ENCODE results near the gene LRRC58.
A peak's percentile ranks its signal among the peaks of the same experiment; 100 is the strongest.

The LRRC58 gene

GRCh38 chr3:120274739-120275167, 74.4 kb downstream of the LRRC58 start:
- Mint-ChIP-seq H3K4me1 (peaks cover 47% of the 10 kb centered on the region), H3K27ac (peak overlapping the region in 1 of 3 experiments; percentile 22), H3K27me3 (ENCODE audit: low read depth) (no peaks in the 10 kb centered on the region), H3K9me3 (no peaks in the 10 kb centered on the region), H3K36me3 (ENCODE audit: low read depth) (no peaks in the 10 kb centered on the region), H3K4me3 (no peak overlapping the region)
- no peak for TF ChIP-seq CTCF (IDR thresholded peaks at IDR 0.05; ENCODE audit: unreplicated experiment in 3 of 3)

Measured in nephron (organoid).